Right lobe of liver (tissue), 4 donors: ENCODE measurements around the gene ADAM8.
"Not testable (repeated sequence)": the region's sequence is repeated elsewhere in the genome, so short reads cannot be mapped to it uniquely, and the experiment has no call there.

Experiments used
- POLR2A ChIP-seq: fragments of 450-650 bp; IDR thresholded peaks from one replicate; pipeline ENCODE4 v1.6.1; 2017; ENCODE audit warnings: antibody characterized with exemption, mild to moderate bottlenecking
- TF ChIP-seq, protein P1 (sequence below), 4 donors: fragments of 200-600 bp in 3 of 4; fragments of 450-650 bp in 1 of 4; IDR thresholded peaks; one replicate each; pipeline versions ENCODE4 v1.5.1 to v1.8.0; 2016 to 2022; ENCODE audit warnings: antibody characterized with exemption in 4 of 4, mild to moderate bottlenecking in 2 of 4
- donor health status: DM: no; HTN: no; CAD: no.
- donor health status: DM: no; HTN: no; CAD: no.
- donor health status: DM: no; HTN: yes; CAD: no.

- TF ChIP-seq, protein P1, sequence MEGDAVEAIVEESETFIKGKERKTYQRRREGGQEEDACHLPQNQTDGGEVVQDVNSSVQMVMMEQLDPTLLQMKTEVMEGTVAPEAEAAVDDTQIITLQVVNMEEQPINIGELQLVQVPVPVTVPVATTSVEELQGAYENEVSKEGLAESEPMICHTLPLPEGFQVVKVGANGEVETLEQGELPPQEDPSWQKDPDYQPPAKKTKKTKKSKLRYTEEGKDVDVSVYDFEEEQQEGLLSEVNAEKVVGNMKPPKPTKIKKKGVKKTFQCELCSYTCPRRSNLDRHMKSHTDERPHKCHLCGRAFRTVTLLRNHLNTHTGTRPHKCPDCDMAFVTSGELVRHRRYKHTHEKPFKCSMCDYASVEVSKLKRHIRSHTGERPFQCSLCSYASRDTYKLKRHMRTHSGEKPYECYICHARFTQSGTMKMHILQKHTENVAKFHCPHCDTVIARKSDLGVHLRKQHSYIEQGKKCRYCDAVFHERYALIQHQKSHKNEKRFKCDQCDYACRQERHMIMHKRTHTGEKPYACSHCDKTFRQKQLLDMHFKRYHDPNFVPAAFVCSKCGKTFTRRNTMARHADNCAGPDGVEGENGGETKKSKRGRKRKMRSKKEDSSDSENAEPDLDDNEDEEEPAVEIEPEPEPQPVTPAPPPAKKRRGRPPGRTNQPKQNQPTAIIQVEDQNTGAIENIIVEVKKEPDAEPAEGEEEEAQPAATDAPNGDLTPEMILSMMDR (IDR thresholded peaks at IDR 0.05), result not testable (repeated sequence)
- TF ChIP-seq POLR2A, result not testable (repeated sequence)
These were observed 45.5 kb upstream of the ADAM8 start for GRCh38 chr10:133322064-133322709.
